ENCODE data around the gene UPF3A. TPM values are rescaled to one million over a fixed set of nuclear protein-coding genes. Genes with fewer than 3 reads are reported as not detected.

UPF3A gene
- total RNA-seq, 1 experiment from 2014 or later, result 88.3 TPM

DNA sequence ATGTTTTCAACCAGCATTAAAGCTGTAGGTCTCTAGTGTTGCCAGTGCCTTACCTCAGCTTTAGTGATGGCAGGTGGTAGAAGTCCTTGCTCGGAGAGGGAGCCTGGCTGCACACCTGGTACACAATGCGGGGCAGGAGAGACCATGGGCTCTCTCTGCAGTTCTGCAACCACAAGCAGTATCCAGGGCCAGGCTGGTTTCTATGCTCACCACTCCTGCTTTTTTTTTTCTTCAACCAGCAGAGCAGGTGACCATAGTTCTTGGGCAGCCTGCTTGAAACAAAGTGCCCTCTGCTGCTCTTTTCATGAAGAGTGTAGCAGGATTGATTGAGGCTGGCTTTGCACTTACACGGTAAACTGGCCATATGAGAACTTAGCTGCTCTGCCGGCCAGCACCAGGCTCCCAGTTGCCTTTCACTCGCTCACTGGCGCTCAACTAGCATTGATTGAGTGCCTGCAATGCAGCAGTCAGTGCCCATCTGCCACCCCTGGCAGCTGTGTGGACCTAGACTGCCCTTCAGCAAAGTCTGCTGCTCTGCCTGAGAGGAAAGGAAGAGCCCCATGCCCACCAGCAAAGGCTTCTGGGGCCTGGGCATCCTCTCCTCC is 28.5 kb downstream of the UPF3A start:
- H3K36me3 Mint-ChIP-seq (ENCODE audit: insufficient read depth, unreplicated experiment), result peaks cover 18% of the 10 kb centered on the region
- H3K9me3 Mint-ChIP-seq (ENCODE audit: unreplicated experiment), result no peaks in the 10 kb centered on the region
- H3K4me1 Mint-ChIP-seq (ENCODE audit: low read depth, unreplicated experiment), result peaks cover 11% of the 10 kb centered on the region
- H3K36me3 ChIP-seq (ENCODE audit: control insufficient read depth, insufficient read depth, low read length), result no peaks in the 10 kb centered on the region
- H3K4me3 ChIP-seq (ENCODE audit: low read depth, low read length), result no peak overlapping the region
- H3K9me3 ChIP-seq, result no peaks in the 10 kb centered on the region
- ChIA-PET POLR2A (no interaction called here), CTCF (no interaction called here)
- no peaks in the 10 kb centered on the region for H3K27me3 Mint-ChIP-seq (ENCODE audit: insufficient read depth, unreplicated experiment)
- DNase-seq, result no peak
- H3K4me3 Mint-ChIP-seq (ENCODE audit: unreplicated experiment), result no peak overlapping the region
- BruUV-seq (replicated peaks), result no TSS peak
- H3K27ac Mint-ChIP-seq (ENCODE audit: unreplicated experiment), result no peak overlapping the region
- H3K4me1 ChIP-seq, result no peaks in the 10 kb centered on the region; the same call in 1 of the 2 replicates
- H3K27me3 ChIP-seq (replicated peaks; ENCODE audit: control insufficient read depth, insufficient read depth, low read length), result no peaks in the 10 kb centered on the region
- TF ChIP-seq CTCF (IDR thresholded peaks at IDR 0.05; ENCODE audit: insufficient read depth in 1 of 2, low read depth in 1 of 2, low read length in 1 of 2, severe bottlenecking in 1 of 2, unreplicated experiment in 1 of 2), result no peak
- intact Hi-C loops (cut with micrococcal nuclease; ENCODE audit: unreplicated experiment), result no loop called here

GRCh38 chr13:114310956-114311355 is 29.6 kb downstream of the UPF3A start:
- H3K9me3 Mint-ChIP-seq (ENCODE audit: unreplicated experiment), result no peaks in the 10 kb centered on the region
- no peaks in the 10 kb centered on the region for H3K9me3 ChIP-seq
- ChIA-PET CTCF (interaction anchor here (0.6 kb wide), 1 partner anchor 166 kb away, joined by 3 read pairs; no protein-coding TSS in a partner anchor), POLR2A (no interaction called here)
- H3K36me3 ChIP-seq (ENCODE audit: control insufficient read depth, insufficient read depth, low read length), result no peaks in the 10 kb centered on the region
- peaks cover 20% of the 10 kb centered on the region for H3K36me3 Mint-ChIP-seq (ENCODE audit: insufficient read depth, unreplicated experiment)
- no peak overlapping the region for H3K4me3 Mint-ChIP-seq (ENCODE audit: unreplicated experiment)
- H3K27me3 ChIP-seq (replicated peaks; ENCODE audit: control insufficient read depth, insufficient read depth, low read length), result no peaks in the 10 kb centered on the region
- H3K4me1 Mint-ChIP-seq (ENCODE audit: low read depth, unreplicated experiment), result peaks cover 18% of the 10 kb centered on the region
- no TSS peak for BruUV-seq (replicated peaks)
- intact Hi-C loops (cut with micrococcal nuclease; ENCODE audit: unreplicated experiment), result no loop called here
- H3K27me3 Mint-ChIP-seq (ENCODE audit: insufficient read depth, unreplicated experiment), result no peaks in the 10 kb centered on the region
- H3K27ac Mint-ChIP-seq (ENCODE audit: unreplicated experiment), result no peak overlapping the region
- no peak for DNase-seq
- no peak for TF ChIP-seq CTCF (IDR thresholded peaks at IDR 0.05; ENCODE audit: insufficient read depth in 1 of 2, low read depth in 1 of 2, low read length in 1 of 2, severe bottlenecking in 1 of 2, unreplicated experiment in 1 of 2)
- H3K4me3 ChIP-seq (ENCODE audit: low read depth, low read length), result no peak overlapping the region
- H3K4me1 ChIP-seq, result peaks cover 4% of the 10 kb centered on the region; the same call in 1 of the 2 replicates

- TF ChIP-seq CTCF (IDR thresholded peaks at IDR 0.05; ENCODE audit: insufficient read depth in 1 of 2, low read depth in 1 of 2, low read length in 1 of 2, severe bottlenecking in 1 of 2, unreplicated experiment in 1 of 2), result no peak
- ChIA-PET CTCF (no interaction called here), POLR2A (no interaction called here)
- DNase-seq, result no peak
- H3K4me3 Mint-ChIP-seq (ENCODE audit: unreplicated experiment), result no peak overlapping the region
- no peaks in the 10 kb centered on the region for H3K9me3 ChIP-seq
- no peaks in the 10 kb centered on the region for H3K36me3 ChIP-seq (ENCODE audit: control insufficient read depth, insufficient read depth, low read length)
- intact Hi-C loops (cut with micrococcal nuclease; ENCODE audit: unreplicated experiment), result no loop called here
- no peaks in the 10 kb centered on the region for H3K27me3 ChIP-seq (replicated peaks; ENCODE audit: control insufficient read depth, insufficient read depth, low read length)
- H3K27me3 Mint-ChIP-seq (ENCODE audit: insufficient read depth, unreplicated experiment), result no peaks in the 10 kb centered on the region
- peaks cover 18% of the 10 kb centered on the region for H3K4me1 Mint-ChIP-seq (ENCODE audit: low read depth, unreplicated experiment)
- no peaks in the 10 kb centered on the region for H3K9me3 Mint-ChIP-seq (ENCODE audit: unreplicated experiment)
- no peak overlapping the region for H3K4me3 ChIP-seq (ENCODE audit: low read depth, low read length)
- no TSS peak for BruUV-seq (replicated peaks)
- H3K4me1 ChIP-seq, result peaks cover 4% of the 10 kb centered on the region; the same call in 1 of the 2 replicates
- H3K27ac Mint-ChIP-seq (ENCODE audit: unreplicated experiment), result no peak overlapping the region
- peaks cover 16% of the 10 kb centered on the region for H3K36me3 Mint-ChIP-seq (ENCODE audit: insufficient read depth, unreplicated experiment)
Observed at GRCh38 chr13:114311387-114311786, 30.0 kb downstream of the UPF3A start.
